ENCODE data around the gene NKX6-2.
"Not testable (repeated sequence)": the region's sequence is repeated elsewhere in the genome, so short reads cannot be mapped to it uniquely, and the experiment has no call there.

NKX6-2 gene

DNA sequence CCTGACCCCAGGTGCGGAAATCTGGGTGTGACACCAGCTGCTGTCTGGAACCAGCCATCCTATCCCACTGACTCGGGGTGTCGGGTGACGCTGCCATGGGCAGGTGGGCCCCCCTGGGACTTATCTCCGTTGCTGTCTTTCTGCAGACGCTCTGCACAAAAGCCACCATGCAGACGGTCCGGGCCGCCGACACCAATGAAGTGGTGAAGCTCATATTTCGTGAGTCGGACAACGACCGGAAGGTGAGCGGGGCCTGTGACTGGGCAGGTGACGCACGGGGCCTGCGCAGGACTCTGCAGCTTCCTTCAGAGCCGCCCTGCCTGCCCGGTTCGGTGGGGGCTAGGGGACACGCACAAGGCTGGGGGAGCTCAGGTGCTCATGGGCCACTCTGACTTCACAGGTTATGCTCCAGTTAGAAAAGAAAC is 36.6 kb downstream of the NKX6-2 start:
- Histone ChIP-seq H3K9ac (ENCODE audit: low read length) (no peak overlapping the region), H3K4me1 (ENCODE audit: control insufficient read depth, insufficient read depth, low read length) (peaks cover 2% of the 10 kb centered on the region), H3K36me3 (ENCODE audit: control insufficient read depth, insufficient read depth, low read length) (peaks cover 16% of the 10 kb centered on the region), H3K4me3 (ENCODE audit: low read length) (no peak overlapping the region), H3K27ac (ENCODE audit: low read depth, low read length) (no peak overlapping the region), H3K27me3 (ENCODE audit: control insufficient read depth, insufficient read depth, low read length) (no peaks in the 10 kb centered on the region)

DNA sequence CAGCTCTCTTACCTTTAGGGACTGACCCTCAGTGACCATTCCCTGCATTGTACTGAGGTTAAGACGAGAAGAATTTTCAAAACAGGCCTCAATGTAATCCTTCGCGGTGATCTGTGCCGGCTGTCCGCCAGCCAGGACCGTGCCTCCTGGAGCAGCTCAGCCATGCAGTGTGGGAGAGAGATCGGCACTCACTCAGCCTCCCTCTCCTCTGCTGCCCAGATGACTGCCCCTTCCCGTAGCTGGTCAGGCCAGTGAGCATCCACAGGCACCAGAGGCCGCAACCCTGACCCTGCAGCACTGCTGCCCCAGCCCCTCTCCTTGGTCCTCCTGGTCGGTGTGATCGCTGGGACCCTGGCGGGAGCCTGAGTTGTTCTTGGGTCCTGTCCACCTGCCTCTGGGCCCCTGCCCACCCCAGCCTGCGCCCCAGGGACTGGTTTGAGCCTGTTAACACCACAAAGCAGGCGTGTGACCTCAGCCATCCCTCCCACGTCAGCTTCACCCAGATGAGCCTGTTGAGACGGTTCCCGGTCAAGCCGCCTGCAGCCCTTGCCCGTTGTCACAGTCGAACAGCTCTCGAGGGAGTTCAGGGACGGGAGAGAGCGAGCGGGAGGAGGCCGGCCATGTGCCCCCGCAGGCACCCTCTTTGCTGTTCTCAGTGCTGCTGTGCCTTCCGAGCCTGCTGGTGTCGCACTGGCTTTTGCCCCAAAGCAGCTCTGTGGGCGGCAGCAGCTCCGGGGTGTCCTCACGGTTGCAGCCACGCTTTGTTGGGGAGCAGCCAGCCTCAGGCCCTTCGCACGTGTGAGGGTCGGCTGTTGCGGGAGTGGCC is 37.2 kb downstream of the NKX6-2 start:
- H3K9ac ChIP-seq (ENCODE audit: low read length), result no peak overlapping the region
- H3K4me3 ChIP-seq (ENCODE audit: low read length), result no peak overlapping the region
- no peak overlapping the region for H3K27ac ChIP-seq (ENCODE audit: low read depth, low read length)
- peaks cover 10% of the 10 kb centered on the region for H3K36me3 ChIP-seq (ENCODE audit: control insufficient read depth, insufficient read depth, low read length)
- H3K27me3 ChIP-seq (ENCODE audit: control insufficient read depth, insufficient read depth, low read length), result no peaks in the 10 kb centered on the region
- H3K4me1 ChIP-seq (ENCODE audit: control insufficient read depth, insufficient read depth, low read length), result peaks cover 2% of the 10 kb centered on the region

DNA sequence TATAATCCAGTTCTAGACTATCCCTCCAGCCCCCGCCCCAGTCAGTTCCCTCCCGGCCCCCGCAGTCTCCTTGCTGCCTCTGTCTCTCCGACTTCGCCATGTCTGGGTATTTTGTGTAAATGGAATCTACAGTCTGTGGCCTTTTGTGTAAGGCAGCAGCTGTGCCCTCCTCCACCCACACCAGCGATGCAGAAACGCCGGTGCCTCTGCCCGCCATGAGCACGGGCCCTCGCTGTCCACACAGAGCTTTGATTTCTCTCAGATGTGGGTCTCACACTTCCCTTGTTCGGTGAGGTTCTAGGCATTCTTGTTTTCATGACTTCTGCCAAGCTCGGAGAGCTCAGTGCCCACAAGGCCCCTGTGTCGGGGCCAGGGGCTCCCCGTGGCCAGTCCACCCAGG is 37.8 kb downstream of the NKX6-2 start:
- no peak overlapping the region for H3K9ac ChIP-seq (ENCODE audit: low read length)
- H3K4me1 ChIP-seq (ENCODE audit: control insufficient read depth, insufficient read depth, low read length), result peaks cover 2% of the 10 kb centered on the region
- no peak overlapping the region for H3K4me3 ChIP-seq (ENCODE audit: low read length)
- no peak overlapping the region for H3K27ac ChIP-seq (ENCODE audit: low read depth, low read length)
- H3K27me3 ChIP-seq (ENCODE audit: control insufficient read depth, insufficient read depth, low read length), result no peaks in the 10 kb centered on the region
- H3K36me3 ChIP-seq (ENCODE audit: control insufficient read depth, insufficient read depth, low read length), result peaks cover 10% of the 10 kb centered on the region

DNA sequence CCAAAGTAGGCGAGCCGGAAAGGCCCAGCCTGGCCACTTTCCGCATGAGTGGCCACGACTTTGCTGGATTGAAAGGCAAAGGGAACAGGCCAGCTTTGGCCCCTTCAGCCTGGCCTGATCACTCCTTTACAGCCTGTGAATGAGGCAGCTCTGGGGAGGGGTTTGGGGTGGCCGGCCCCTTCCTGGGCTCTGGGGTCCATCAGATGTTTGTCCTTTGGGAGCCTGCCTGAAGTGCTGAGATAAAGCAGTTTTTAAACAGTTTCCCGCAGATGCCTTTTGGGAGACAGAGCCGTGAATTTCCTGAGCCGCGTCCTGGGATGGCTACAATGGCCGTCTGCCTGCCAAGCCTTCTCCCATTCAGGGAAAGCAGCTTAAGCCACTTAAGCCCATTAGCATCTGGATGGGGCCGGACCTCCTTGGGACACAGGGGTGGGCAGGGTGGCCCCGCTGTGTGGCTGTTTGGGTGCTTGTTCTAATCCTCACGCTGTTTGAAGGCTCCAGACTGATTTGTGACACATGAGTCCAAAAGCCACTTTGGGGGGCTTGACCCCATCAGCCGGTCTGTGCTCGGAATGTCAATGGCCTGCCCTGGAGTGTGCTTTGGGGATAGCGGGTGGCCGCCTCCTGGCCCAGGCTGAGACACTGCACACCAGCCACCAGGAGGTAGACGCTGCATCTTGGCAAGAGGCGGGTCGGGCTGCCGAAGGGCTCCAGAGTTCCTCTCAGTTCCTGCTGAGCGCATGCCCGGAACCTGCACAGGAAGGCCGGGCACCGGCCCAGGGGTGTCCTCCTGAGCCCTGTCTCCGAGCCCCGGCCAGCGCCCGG is 38.9 kb downstream of the NKX6-2 start:
- no peak overlapping the region for H3K27ac ChIP-seq (ENCODE audit: low read depth, low read length)
- H3K27me3 ChIP-seq (ENCODE audit: control insufficient read depth, insufficient read depth, low read length), result no peaks in the 10 kb centered on the region
- H3K9ac ChIP-seq (ENCODE audit: low read length), result no peak overlapping the region
- peaks cover 2% of the 10 kb centered on the region for H3K4me1 ChIP-seq (ENCODE audit: control insufficient read depth, insufficient read depth, low read length)
- H3K36me3 ChIP-seq (ENCODE audit: control insufficient read depth, insufficient read depth, low read length), result peaks cover 10% of the 10 kb centered on the region
- no peak overlapping the region for H3K4me3 ChIP-seq (ENCODE audit: low read length)

DNA sequence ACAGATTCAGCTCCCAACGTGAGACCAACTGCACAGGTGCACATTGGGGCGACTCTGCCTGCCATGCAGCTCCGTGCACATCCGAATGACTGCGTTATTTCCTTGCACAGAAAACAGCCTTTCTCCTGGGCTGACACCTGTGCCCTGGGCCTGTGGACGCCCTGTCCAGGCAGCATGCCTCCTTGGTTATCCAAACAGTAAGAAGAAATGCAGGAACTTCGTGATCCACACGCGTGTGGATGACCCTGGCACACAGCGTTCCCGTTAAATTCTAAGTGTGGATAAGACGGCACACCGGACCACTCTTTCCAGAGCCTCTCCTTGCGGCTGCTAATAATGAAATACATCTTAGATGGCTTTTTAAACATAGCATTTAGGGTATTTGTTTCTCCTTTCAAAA is 39.6 kb downstream of the NKX6-2 start:
- Histone ChIP-seq H3K4me3 (ENCODE audit: low read length) (no peak overlapping the region), H3K9ac (ENCODE audit: low read length) (no peak overlapping the region), H3K27me3 (ENCODE audit: control insufficient read depth, insufficient read depth, low read length) (no peaks in the 10 kb centered on the region), H3K36me3 (ENCODE audit: control insufficient read depth, insufficient read depth, low read length) (peaks cover 10% of the 10 kb centered on the region), H3K4me1 (ENCODE audit: control insufficient read depth, insufficient read depth, low read length) (peaks cover 2% of the 10 kb centered on the region), H3K27ac (ENCODE audit: low read depth, low read length) (no peak overlapping the region)

- Histone ChIP-seq H3K4me1 (ENCODE audit: control insufficient read depth, insufficient read depth, low read length) (peaks cover 2% of the 10 kb centered on the region), H3K27me3 (ENCODE audit: control insufficient read depth, insufficient read depth, low read length) (no peaks in the 10 kb centered on the region), H3K4me3 (ENCODE audit: low read length) (no peak overlapping the region), H3K36me3 (ENCODE audit: control insufficient read depth, insufficient read depth, low read length) (peaks cover 8% of the 10 kb centered on the region), H3K9ac (ENCODE audit: low read length) (no peak overlapping the region), H3K27ac (ENCODE audit: low read depth, low read length) (no peak overlapping the region)
Observed at GRCh38 chr10:132745971-132746370, 40.0 kb downstream of the NKX6-2 start.

- Histone ChIP-seq H3K4me3 (ENCODE audit: low read length) (no peak overlapping the region), H3K36me3 (ENCODE audit: control insufficient read depth, insufficient read depth, low read length) (peaks cover 8% of the 10 kb centered on the region), H3K4me1 (ENCODE audit: control insufficient read depth, insufficient read depth, low read length) (peaks cover 2% of the 10 kb centered on the region), H3K27ac (ENCODE audit: low read depth, low read length) (no peak overlapping the region), H3K27me3 (ENCODE audit: control insufficient read depth, insufficient read depth, low read length) (no peaks in the 10 kb centered on the region), H3K9ac (ENCODE audit: low read length) (no peak overlapping the region)
Observed at GRCh38 chr10:132745511-132745910, 40.4 kb downstream of the NKX6-2 start.

GRCh38 chr10:132744839-132745238 is 41.1 kb downstream of the NKX6-2 start:
- H3K27me3 ChIP-seq (ENCODE audit: control insufficient read depth, insufficient read depth, low read length), result no peaks in the 10 kb centered on the region
- H3K9ac ChIP-seq (ENCODE audit: low read length), result no peak overlapping the region
- peaks cover 4% of the 10 kb centered on the region for H3K36me3 ChIP-seq (ENCODE audit: control insufficient read depth, insufficient read depth, low read length)
- peaks cover 2% of the 10 kb centered on the region for H3K4me1 ChIP-seq (ENCODE audit: control insufficient read depth, insufficient read depth, low read length)
- H3K4me3 ChIP-seq (ENCODE audit: low read length), result no peak overlapping the region
- no peak overlapping the region for H3K27ac ChIP-seq (ENCODE audit: low read depth, low read length)

GRCh38 chr10:132743925-132744490 is 41.9 kb downstream of the NKX6-2 start:
- no peak overlapping the region for H3K9ac ChIP-seq (ENCODE audit: low read length)
- no peak overlapping the region for H3K27ac ChIP-seq (ENCODE audit: low read depth, low read length)
- H3K36me3 ChIP-seq (ENCODE audit: control insufficient read depth, insufficient read depth, low read length), result no peaks in the 10 kb centered on the region
- H3K27me3 ChIP-seq (ENCODE audit: control insufficient read depth, insufficient read depth, low read length), result no peaks in the 10 kb centered on the region
- peaks cover 2% of the 10 kb centered on the region for H3K4me1 ChIP-seq (ENCODE audit: control insufficient read depth, insufficient read depth, low read length)
- H3K4me3 ChIP-seq (ENCODE audit: low read length), result no peak overlapping the region

- not testable (repeated sequence) for H3K4me3 ChIP-seq (ENCODE audit: low read length); H3K27me3 ChIP-seq (ENCODE audit: control insufficient read depth, insufficient read depth, low read length); H3K27ac ChIP-seq (ENCODE audit: low read depth, low read length); H3K9ac ChIP-seq (ENCODE audit: low read length); H3K36me3 ChIP-seq (ENCODE audit: control insufficient read depth, insufficient read depth, low read length); H3K4me1 ChIP-seq (ENCODE audit: control insufficient read depth, insufficient read depth, low read length)
Observed at GRCh38 chr10:132743196-132743924, 42.6 kb downstream of the NKX6-2 start.

- no peak overlapping the region for H3K4me3 ChIP-seq (ENCODE audit: low read length)
- no peak overlapping the region for H3K9ac ChIP-seq (ENCODE audit: low read length)
- no peak overlapping the region for H3K27ac ChIP-seq (ENCODE audit: low read depth, low read length)
- H3K36me3 ChIP-seq (ENCODE audit: control insufficient read depth, insufficient read depth, low read length), result no peaks in the 10 kb centered on the region
- H3K4me1 ChIP-seq (ENCODE audit: control insufficient read depth, insufficient read depth, low read length), result peaks cover 2% of the 10 kb centered on the region
- no peaks in the 10 kb centered on the region for H3K27me3 ChIP-seq (ENCODE audit: control insufficient read depth, insufficient read depth, low read length)
Observed at GRCh38 chr10:132742837-132743194, 43.1 kb downstream of the NKX6-2 start.

All from rectal smooth muscle tissue (tissue), 1 donor.